ENCODE measurements around the gene PAQR8. TPM values are rescaled to one million over a fixed set of nuclear protein-coding genes. Genes with fewer than 3 reads are reported as not detected.

Gene PAQR8
- total and polyA plus RNA-seq, 2 of the 13 experiments (the other 11 are each of a cell fraction or from before 2014, with no cell fraction given) = 37.7 to 50.7 TPM

GRCh38 chr6:52364480-52365166 lies 2.7 kb downstream of the PAQR8 start:
- ATAC-seq (no peak), FAIRE-seq (no peak)
- intact Hi-C loops (cut with micrococcal nuclease; ENCODE audit: unreplicated experiment) = loop anchor here (5.0 kb wide), 1 partner anchor 62 kb away; no protein-coding TSS in a partner anchor

GRCh38 chr6:52365317-52365716 lies 3.4 kb downstream of the PAQR8 start:
- peaks cover 0 to 2% of the 10 kb centered on the region in 2 experiments; a peak in 4 of 5 replicates for H3K36me3 ChIP-seq (replicated peaks in 1 of 2; ENCODE audit: control insufficient read depth in 1 of 2, insufficient read depth in 2 of 2, low read length in 2 of 2)
- no peaks in the 10 kb centered on the region for H3K9me3 ChIP-seq (ENCODE audit: low read length)
- ATAC-seq (no peak), DNase-seq (ENCODE audit: low spot score) (no peak), FAIRE-seq (no peak)
- intact Hi-C loops (cut with micrococcal nuclease; ENCODE audit: unreplicated experiment) = no loop called here
- CTCF ChIA-PET (ENCODE audit: low intra/inter-chr PET ratio, low total read pairs) = no interaction called here
- in situ Hi-C loops (cut with HindIII; ENCODE audit: extremely low pct_ligation_motif_present, low pct_unique_long_range_greater_than_20kb) = loop anchor here (5.0 kb wide), 1 partner anchor 78 kb away; no protein-coding TSS in a partner anchor
- no peak for TF ChIP-seq CHCHD3 (CRISPR knock-in tag; IDR thresholded peaks at IDR 0.05)
- no peak for TF ChIP-seq ZNF430 (CRISPR knock-in tag; IDR thresholded peaks at IDR 0.05)
- TF ChIP-seq ZBTB2 (CRISPR knock-in tag; IDR thresholded peaks at IDR 0.05; ENCODE audit: low read depth) = no peak
- TF ChIP-seq CREB1 (IDR thresholded peaks at IDR 0.05) = no peak
- 0 out of 2 replicates have a peak, but pooled peaks have one; percentile 24 for TF ChIP-seq CREB1 (CRISPR knock-in tag; IDR thresholded peaks at IDR 0.05)
- TF ChIP-seq ZBED4 (CRISPR knock-in tag; IDR thresholded peaks at IDR 0.05; ENCODE audit: borderline replicate concordance) = no peak
- no peak overlapping the region for H3K9ac ChIP-seq (ENCODE audit: insufficient read depth, low read depth, low read length)
- peaks cover 85% of the 10 kb centered on the region for H3K4me1 ChIP-seq (ENCODE audit: insufficient read depth, low read length)
- no TSS peak for BruUV-seq (replicated peaks)
- POLR2A ChIA-PET = interaction anchor here (1.0 to 1.3 kb wide), 3 partner anchors 13 to 81 kb away, joined by 3 to 6 read pairs (median 4); partner anchors contain the start of gene MCM3
- H2AFZ ChIP-seq (ENCODE audit: low read length) = no peak overlapping the region
- H4K20me1 ChIP-seq (ENCODE audit: insufficient read depth, low read length) = peaks cover 7% of the 10 kb centered on the region; the same call in 1 of the 2 replicates
- peak overlapping the region; percentile 95 for H3K4me2 ChIP-seq (ENCODE audit: low read depth, low read length)
- 92% methylated on average over 4 of the region's 4 CpGs for WGBS (ENCODE audit: low lambda C conversion rate)
- H3K27me3 ChIP-seq (ENCODE audit: control insufficient read depth in 1 of 2, insufficient read depth in 2 of 2, low read length in 2 of 2) = no peaks in the 10 kb centered on the region; a peak in 1 of 5 replicates
- no peak overlapping the region for H3K27ac ChIP-seq (ENCODE audit: extremely low read length, insufficient read depth, low read length)
- peaks cover 84% of the 10 kb centered on the region for H3K79me2 ChIP-seq (ENCODE audit: insufficient read depth, low read length)
- peak overlapping the region in 1 of 3 experiments; percentile 1; a peak in 2 of 6 replicates for H3K4me3 ChIP-seq (replicated peaks in 1 of 3; ENCODE audit: insufficient read depth in 1 of 3, low read depth in 2 of 3, low read length in 3 of 3)

More at GRCh38 chr6:52364480-52365166, 2.7 kb downstream of the PAQR8 start:
- TSS peak; percentile 12 for BruUV-seq (replicated peaks)
- ChIA-PET POLR2A (interaction anchor here (1.0 to 3.8 kb wide), 4 partner anchors 25 to 80 kb away, joined by 3 to 22 read pairs (median 7); partner anchors contain the start of gene MCM3), CTCF (ENCODE audit: low intra/inter-chr PET ratio, low total read pairs) (no interaction called here)
- Histone ChIP-seq H3K4me1 (ENCODE audit: insufficient read depth, low read length) (peaks cover 84% of the 10 kb centered on the region), H3K27me3 (ENCODE audit: control insufficient read depth in 1 of 2, insufficient read depth in 2 of 2, low read length in 2 of 2) (no peaks in the 10 kb centered on the region; a peak in 1 of 5 replicates), H3K9ac (ENCODE audit: insufficient read depth, low read depth, low read length) (no peak overlapping the region), H3K4me3 (replicated peaks in 1 of 3; ENCODE audit: insufficient read depth in 1 of 3, low read depth in 2 of 3, low read length in 3 of 3) (peak overlapping the region in 2 of 3 experiments; percentile 27 to 95; a peak in 5 of 6 replicates), H3K36me3 (replicated peaks in 1 of 2; ENCODE audit: control insufficient read depth in 1 of 2, insufficient read depth in 2 of 2, low read length in 2 of 2) (peaks cover 0 to 2% of the 10 kb centered on the region in 2 experiments; a peak in 4 of 5 replicates), H3K27ac (ENCODE audit: extremely low read length, insufficient read depth, low read length) (no peak overlapping the region), H2AFZ (ENCODE audit: low read length) (no peak overlapping the region), H4K20me1 (ENCODE audit: insufficient read depth, low read length) (peaks cover 7% of the 10 kb centered on the region; the same call in 1 of the 2 replicates), H3K4me2 (ENCODE audit: low read depth, low read length) (peak overlapping the region; percentile 95), H3K9me3 (ENCODE audit: low read length) (no peaks in the 10 kb centered on the region), H3K79me2 (ENCODE audit: insufficient read depth, low read length) (peaks cover 77% of the 10 kb centered on the region)
- TF ChIP-seq KDM1A (CRISPR knock-in tag; IDR thresholded peaks at IDR 0.05) = no peak
- TF ChIP-seq PPARG (CRISPR knock-in tag; conservative IDR thresholded peaks at IDR 0.05) = no peak
- peak; percentile 33; the same call in 1 of the 2 replicates for TF ChIP-seq SMYD3 (CRISPR knock-in tag; IDR thresholded peaks at IDR 0.05)
- 93% methylated on average over 5 of the region's 5 CpGs for WGBS (ENCODE audit: low lambda C conversion rate)
- in situ Hi-C loops (cut with HindIII; ENCODE audit: extremely low pct_ligation_motif_present, low pct_unique_long_range_greater_than_20kb) = loop anchor here (5.0 kb wide), 1 partner anchor 77 kb away; no protein-coding TSS in a partner anchor
- DNase-seq (ENCODE audit: low spot score) = no peak
